Stimulated activated CD4-positive, alpha-beta T cell treated with anti-CD3 and anti-CD28 coated beads, Interleukin-12 subunit alpha, Interleukin-12 subunit beta, amount 100 ng/mL, for 4 hours (primary cell): ENCODE measurements around the gene SMTN.
A peak's percentile ranks its signal among the peaks of the same experiment; 100 is the strongest.

Source experiments
- DNase-seq: peaks from one replicate; pipeline ENCODE4 v3.0.0-alpha.2; 2020

SMTN gene

DNA sequence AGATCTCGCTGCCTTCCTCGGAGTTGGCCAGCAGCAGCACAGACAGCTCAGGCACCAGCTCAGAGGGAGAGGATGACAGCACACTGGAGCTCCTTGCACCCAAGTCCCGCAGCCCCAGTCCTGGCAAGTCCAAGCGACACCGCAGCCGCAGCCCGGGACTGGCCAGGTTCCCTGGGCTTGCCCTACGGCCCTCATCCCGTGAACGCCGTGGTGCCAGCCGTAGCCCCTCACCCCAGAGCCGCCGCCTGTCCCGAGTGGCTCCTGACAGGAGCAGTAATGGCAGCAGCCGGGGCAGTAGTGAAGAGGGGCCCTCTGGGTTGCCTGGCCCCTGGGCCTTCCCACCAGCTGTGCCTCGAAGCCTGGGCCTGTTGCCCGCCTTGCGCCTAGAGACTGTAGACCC is 52.8 kb downstream of the SMTN start:
- DNase-seq: no peak

DNA sequence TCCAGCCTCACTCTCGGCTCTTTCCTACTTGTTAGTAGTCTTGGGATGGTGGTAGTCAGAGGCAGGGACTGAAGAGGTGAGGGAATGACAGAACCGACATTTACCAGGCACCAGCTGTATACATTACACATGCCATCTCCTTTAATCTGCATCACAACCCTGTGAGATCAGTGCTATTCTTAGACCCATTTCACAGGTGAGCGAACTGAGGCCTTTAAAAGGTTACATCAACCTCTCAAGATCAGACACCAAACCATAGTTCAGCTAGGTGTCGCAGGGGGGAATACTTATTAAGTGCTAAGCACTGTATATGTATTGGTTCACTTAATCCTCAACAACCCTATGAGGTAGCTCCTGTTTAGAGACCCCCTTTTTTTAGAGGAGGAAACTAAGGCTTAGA is 53.6 kb downstream of the SMTN start:
- no peak for DNase-seq

DNA sequence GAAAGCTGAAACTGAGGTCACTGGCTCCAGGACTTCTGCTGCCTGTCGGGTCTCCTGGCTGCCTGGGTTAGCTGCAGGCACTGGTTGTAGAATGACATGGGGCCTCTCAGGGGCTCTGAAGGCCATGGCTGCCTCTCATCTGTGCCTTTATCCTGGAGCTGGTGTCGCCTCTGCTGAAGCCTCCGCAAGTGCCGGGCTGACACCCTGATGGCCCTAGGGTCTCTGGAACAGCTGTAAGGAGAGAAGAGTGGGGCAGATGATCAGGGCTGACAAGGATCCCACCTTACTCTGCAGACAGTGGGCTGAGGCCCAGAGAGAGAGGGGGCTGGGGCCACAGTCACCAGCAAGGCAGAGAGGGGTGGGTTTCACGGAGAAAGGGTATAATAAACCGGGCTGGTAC is 54.6 kb downstream of the SMTN start:
- DNase-seq: no peak

DNA sequence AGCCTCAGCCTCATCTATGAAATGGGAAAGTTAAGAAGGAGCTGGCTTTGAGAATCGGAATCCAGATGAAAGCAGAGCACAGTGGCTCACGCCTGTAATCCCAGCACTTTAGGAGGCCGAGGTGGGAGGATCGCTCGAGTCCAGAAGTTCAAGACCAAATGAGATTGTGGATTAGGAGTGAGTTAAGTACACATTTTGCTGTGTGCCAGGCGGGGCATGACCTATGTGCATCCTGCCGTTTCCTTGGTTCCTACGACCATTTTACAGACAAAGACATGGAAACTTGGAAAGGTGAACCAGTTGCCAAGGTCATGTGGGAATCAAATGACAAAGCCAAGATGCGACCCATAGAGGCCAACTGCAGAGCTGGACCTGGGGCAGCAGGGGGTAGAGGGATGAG is 55.0 kb downstream of the SMTN start:
- DNase-seq: no peak

DNA sequence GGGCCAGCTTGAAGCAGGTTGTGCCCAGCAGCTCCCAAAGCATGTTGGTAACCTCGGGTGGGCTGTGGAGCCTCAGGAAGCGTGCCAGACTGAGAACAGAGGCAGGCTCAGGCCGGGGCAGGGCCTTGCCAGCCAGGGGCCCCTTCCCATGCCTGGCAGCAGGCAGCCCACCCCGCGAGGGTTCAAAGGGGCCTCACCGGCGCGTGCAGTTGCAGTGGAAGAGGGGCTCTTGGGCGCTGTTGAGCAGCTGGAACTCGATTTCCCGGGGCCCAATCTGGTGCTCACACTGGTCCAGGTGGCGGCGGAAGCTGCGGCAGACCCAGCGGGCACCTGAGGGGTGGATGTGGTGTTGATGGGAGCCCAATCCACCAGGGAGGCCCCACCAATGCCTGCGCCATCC is 55.6 kb downstream of the SMTN start:
- DNase-seq: no peak

DNA sequence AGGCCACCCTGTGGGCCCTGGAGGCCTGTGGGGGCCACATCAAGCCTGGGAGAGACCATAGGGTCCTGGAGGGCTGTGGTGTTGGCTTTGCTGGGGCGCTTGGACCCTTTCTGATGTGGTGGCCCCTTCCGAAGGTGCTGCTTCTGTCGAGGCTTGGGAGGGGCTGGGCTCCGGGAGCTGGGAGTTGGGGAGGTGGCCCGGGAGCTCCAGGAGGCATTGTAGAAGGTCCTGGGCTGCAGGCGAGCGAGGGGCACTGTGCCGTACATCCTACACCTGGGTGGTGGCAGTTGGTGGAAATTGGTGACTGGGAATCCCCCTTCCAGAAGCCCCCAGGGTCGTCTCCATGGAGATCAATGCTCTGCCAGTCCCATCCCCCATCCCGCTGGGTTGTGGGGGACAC is 56.6 kb downstream of the SMTN start:
- DNase-seq: no peak

DNA sequence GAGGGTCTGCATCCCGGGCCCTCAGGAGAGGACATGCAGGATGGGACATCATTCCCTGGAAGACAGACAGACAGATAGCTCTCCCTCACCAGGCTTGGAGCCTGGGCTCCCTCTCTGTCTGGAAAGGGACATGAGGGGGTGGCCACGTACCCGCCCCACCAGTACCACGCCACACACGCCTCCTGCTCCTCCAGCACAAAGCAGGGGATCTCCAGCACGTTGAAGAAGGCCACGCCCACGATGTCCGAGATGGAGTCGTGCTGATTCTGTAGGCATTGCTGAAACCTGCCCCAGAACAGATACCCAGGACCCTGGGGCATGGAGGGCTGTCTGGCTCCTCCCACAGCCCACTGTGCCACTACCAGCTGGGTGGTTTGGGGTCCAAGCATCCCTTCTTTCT is 57.0 kb downstream of the SMTN start:
- DNase-seq: no peak

DNA sequence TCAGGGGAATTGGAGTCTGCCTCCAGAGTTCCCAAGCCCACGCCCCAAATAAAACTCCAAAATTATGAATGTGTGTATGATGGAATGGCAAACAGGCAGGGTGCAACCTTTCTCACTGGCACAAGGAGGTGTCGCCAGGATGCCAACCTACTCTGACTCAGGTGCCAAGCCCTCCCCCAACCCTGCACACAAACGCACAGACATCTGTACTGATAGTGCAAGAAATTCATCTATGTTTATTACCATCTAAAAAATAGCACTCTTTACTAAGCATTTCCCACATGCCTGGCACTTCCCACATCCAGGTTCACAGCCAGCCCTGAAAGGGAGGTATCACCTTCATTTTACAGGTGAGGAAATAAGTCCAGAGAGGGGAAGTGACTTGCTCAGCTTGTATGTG is 57.9 kb downstream of the SMTN start:
- no peak for DNase-seq

DNA sequence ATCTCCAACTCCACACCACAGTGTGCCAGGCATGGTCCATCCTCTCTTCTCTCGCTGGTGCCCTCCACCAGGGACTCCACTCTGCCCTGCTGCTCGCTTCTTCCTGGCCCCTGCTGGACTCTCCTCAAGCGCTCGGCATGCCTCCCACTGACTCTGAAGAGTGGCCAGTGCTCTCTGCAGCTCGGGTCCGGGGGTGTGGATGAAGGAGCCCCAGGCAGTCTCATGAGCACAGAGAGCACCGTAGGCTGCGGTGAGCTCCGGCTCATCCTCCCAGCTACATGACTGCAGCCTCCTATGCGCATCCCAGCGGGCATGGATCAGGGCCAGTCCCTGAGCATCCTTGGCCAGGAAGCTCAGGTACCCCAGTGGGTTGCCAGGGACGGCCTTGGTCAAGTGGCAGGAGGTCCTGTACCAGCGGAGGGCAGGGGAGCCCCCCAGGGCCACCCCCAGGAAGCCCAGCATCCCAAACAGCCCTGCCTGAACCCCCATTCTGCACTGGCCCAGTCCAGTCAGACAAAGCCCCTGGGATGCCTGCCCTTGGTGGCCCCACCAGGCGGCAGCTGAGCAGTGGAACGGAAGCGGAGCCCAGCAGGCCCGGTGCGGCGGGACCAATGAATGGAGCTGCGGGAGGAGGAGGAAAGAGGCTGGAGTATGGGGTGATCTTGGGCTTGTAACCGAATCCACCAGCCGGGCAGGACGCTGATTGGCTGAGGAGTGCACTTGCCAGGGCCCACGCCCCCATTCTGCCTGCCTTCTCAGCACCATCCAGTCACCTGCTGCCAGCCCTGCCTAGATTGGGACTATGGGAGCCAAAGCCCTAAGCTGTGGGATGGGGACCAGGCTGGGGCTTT is 59.0 kb downstream of the SMTN start, which contains the start of gene PLA2G3:
Gene PLA2G3 (minus strand): TSS at position 643 of the 851 bp plus-strand sequence. CDS start 154 bp downstream, at position 489.
- DNase-seq: no peak

DNA sequence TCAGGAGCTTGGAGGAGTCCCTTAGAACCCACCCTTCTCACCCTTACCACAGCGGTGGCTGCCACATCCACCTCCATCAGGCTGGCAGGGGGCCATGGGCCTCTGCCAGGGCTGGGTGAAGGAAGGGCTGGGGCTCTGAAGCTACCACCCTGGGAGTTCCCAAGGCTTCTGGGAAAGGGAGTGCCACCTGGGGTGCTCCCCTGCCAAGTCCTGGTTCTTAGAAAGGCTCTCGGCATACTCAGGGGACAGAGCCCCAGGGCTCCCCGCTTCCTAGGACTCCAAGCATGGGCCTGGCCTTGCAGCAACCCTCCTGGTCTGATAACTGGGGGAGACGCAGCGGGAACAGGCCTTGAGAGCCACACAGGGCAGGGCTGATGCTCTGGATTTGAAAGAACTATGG is 59.6 kb downstream of the SMTN start:
- DNase-seq: no peak

DNA sequence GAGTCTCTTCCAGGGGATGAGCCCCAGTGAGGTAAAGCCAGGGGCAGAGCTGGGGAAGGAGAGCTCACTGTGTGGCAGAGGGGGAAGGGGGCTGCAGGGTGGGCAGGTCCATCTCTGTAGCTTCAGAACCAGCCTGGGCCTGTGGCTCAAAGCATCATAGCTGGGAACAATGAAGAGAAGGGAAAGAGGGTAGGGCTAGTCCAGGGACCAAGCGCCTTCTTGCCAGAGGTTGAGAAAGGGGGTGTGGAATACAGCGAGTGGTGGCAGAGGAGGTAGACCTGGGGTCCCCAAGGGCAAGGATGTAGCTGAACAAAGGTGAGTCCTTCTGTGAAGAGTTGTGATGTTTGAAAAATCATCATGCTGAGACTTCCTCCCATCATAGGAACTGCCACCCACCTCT is 60.4 kb downstream of the SMTN start:
- DNase-seq: no peak

DNA sequence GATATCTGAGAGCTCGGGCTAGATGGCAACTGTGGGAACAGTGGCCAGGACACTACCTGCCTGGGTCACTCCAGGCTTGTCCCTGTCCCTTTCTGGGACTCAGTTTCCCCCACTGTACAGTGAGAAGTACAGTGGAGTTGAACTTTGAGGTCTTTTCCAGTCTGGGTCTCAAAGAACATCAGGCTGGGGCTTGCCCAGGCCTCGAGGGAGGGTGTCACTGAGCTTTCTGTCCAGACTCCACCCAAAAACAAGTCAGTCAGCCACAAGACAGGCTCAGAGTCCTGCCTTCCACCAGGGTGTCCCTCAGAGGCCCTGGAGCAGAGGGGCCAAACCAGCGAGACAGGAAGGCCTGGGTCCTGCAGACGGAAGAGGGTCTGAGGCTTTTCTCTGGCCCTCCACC is 61.2 kb downstream of the SMTN start:
- DNase-seq: no peak

DNA sequence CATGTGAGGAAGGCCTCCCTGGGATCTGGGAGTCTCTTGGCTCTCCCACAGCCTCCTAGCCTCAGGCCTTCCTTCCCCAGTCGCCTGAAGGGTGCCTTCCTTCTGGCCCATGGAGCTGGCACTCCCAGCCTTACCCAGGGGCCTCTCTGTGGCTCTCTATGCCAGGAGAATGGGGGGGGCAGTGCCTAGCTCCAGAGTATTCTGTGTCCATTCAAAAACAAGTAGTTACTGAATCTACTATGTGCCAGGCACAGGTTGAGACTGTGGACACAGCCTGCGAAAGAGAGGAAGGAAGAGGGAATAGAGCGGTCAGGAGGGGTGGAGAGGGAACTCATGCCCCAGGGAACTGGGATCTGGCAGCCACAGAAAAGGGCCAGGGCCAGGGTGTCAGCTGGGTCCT is 61.9 kb downstream of the SMTN start:
- no peak for DNase-seq

DNA sequence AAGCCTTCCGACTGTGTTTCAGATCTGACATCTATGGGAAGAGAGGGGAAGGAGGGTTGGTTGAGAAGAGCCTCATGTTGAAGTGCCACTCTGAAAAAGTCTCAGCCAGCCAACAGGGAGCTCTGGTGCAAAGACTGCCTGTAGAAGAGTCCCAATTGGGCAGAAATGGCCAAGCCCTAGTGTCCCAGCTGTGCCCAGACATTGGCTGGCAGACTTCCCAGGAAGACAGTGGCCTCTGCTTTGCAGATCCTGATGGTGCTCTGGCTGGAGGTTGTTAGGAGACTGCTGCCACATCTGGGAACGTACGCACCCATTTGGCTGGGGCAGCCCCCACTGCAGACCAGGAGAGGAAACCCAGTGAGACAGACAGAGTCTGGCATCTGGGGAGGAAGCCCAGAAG is 62.4 kb downstream of the SMTN start:
- no peak for DNase-seq

DNA sequence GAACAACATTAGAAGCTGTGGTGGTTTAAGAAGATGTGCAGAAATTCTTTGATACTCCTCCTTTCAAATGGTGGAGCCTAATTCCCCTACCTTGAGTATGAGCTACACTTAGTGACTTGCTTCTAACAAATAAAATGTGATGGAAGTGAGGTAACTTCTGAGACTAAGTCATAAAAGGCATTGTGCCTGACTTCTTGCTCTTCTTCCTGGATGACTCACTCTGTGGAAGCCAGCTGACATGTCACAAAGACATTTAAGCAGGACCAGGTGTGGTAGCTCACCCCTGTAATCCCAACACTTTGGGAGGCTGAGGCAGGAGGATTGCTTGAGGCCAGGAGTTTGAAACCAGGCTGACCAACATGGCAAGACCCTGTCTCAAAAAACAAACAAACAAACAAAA is 63.1 kb downstream of the SMTN start:
- DNase-seq: no peak

DNA sequence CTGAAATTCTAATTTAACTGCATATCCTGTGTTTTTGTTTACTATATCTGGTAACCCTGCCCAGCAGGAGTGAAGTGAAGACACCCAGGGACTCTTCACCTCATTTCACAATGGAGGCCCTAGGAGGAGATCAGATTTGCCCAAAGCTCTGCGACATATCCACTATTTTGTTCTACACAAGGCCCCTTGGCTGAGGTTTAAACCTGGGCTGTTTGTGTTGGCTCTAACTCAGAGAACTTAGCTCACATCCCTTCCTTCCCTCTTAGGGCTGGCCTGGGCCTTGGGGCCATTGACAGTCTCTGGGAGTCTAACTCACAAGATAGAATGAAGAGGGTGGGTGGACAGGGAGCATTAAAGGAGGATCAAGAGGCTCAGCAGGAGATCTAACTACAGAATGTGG is 67.4 kb downstream of the SMTN start:
- no peak for DNase-seq

DNA sequence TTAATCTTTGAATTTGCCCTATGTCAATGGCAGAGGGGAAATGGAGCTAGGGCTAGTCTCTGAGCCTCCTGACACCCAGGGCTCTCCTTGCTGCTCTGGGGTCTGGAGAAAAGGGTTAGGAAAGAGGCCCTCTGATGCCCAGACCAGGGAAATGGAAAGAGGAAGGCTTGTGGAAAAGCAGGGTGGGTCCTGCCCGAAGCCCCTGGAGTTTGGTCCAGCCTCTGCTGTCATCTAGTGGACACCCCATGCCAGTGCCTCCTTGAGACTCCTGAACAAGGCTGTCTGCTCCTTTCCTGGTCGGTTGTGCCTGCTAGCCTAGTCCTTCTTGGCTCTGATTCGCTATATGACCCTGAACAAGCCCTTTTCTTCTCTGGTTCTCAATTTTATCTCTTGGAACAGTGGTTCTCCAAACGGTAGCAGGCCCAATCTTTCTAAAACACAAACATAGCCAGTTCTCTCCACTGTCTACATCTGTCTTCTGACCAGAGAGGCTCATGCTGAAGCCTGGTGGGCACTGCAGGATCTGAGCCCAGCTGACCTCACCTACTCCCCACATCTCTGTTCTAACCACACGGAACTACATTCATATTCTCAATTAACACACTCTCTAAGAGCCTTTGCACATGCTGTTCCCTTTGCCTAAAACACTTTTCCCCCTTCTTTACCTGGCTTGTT is 68.0 kb downstream of the SMTN start:
- peak; percentile 19 for DNase-seq

DNA sequence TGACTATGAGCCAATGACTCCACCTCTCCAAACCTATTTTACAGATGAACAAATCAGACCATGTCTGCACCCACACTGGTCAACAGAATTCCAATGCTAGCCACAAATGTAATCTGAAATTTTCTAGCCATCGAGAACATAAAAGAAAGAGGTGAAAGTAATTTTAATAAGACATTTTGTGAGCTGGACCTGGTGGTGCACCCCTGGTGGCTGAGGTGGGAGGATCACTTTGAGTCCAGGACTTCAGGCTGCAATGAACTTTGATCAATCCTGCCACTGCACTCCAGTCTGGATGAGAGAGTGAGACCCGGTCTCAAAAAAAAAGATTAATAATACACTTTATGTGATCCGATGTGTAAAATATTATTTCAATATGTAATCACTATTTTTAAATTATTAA is 69.5 kb downstream of the SMTN start:
- no peak for DNase-seq

DNA sequence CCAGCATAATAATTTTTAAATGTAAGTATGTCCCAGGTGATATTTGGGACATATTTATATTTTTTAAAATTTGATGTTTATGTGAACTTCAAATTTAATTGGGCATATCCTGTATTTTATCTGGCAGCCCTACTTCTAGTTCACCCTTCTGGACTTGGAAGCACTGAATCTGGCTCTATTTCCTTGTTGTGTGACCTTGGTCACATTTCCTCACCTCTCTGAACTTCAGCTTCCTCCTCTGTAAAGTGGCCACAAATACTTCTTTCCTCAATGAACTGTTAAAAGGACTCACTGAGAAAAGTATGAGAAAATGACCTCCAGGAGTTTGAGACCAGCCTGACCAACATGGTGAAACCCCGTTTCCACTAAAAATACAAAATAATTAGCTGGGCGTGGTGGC is 70.8 kb downstream of the SMTN start:
- no peak for DNase-seq

DNA sequence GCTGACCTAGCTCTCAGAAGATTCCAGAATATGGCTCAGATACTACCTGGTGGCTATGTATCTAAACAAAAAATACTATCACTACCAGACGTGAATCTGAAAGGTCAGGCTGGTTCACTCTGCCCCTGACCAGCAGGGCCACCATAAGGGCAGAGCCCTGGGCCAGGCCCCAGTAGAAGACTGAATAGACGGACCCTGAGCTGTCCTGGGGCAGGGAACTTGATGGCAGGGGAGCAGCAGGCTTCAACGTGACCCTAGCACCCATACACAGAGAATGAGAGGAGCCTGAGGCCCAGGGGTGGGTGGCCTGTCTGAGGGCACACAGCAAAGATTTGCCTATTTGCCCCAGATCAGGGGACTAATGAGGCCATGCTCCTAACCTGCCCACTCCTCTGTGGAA is 72.2 kb downstream of the SMTN start:
- DNase-seq: no peak
